ENCODE results near the gene ZNF541. TPM values are rescaled to one million over a fixed set of nuclear protein-coding genes. Genes with fewer than 3 reads are reported as not detected.
"Not testable (repeated sequence)": the region's sequence is repeated elsewhere in the genome, so short reads cannot be mapped to it uniquely, and the experiment has no call there.

ZNF541 gene
- total RNA-seq, 2 donors from 2014 or later, result not detected

- Histone ChIP-seq H3K27me3 (ENCODE audit: control insufficient read depth, insufficient read depth, low read length, poor library complexity, severe bottlenecking) (no peaks in the 10 kb centered on the region), H3K4me3 (ENCODE audit: low read length) (peak overlapping the region; percentile 93), H3K4me1 (ENCODE audit: control insufficient read depth, insufficient read depth, low read length) (peaks cover 2% of the 10 kb centered on the region), H3K9me3 (ENCODE audit: control insufficient read depth, low read length) (no peaks in the 10 kb centered on the region), H3K27ac (ENCODE audit: low read depth, low read length) (no peak overlapping the region), H3K9ac (ENCODE audit: extremely low read depth, low read length, poor library complexity, severe bottlenecking) (no peak overlapping the region), H3K36me3 (ENCODE audit: control insufficient read depth, insufficient read depth, low read length) (no peaks in the 10 kb centered on the region)
- H3K4me3 Mint-ChIP-seq, result peak overlapping the region; percentile 69
- H3K27me3 Mint-ChIP-seq (ENCODE audit: insufficient read depth), result peaks cover 4% of the 10 kb centered on the region
- H3K4me1 Mint-ChIP-seq, result peaks cover 8% of the 10 kb centered on the region
- H3K9me3 Mint-ChIP-seq, result no peaks in the 10 kb centered on the region
- no peaks in the 10 kb centered on the region for H3K36me3 Mint-ChIP-seq (ENCODE audit: low read depth)
- no peak for TF ChIP-seq CTCF (conservative IDR thresholded peaks at IDR 0.05)
- peak overlapping the region; percentile 83 for H3K27ac Mint-ChIP-seq
- WGBS, 2 experiments (ENCODE audit: insufficient coverage in 1 of 2, insufficient read length in 1 of 2), result 89 to 93% methylated on average over 15 to 17 of the region's 17 CpGs
- DNase-seq, result peak; percentile 56
These were observed 28.4 kb upstream of the ZNF541 start for GRCh38 chr19:47601180-47601904.

GRCh38 chr19:47600246-47601179 lies 27.6 kb upstream of the ZNF541 start:
- no peaks in the 10 kb centered on the region for H3K27me3 ChIP-seq (ENCODE audit: control insufficient read depth, insufficient read depth, low read length, poor library complexity, severe bottlenecking)
- H3K9me3 ChIP-seq (ENCODE audit: control insufficient read depth, low read length), result no peaks in the 10 kb centered on the region

GRCh38 chr19:47599671-47600245 lies 26.8 kb upstream of the ZNF541 start:
- Mint-ChIP-seq H3K4me3 (peak overlapping the region; percentile 69), H3K27ac (peak overlapping the region; percentile 29)
- H3K4me1 ChIP-seq (ENCODE audit: control insufficient read depth, insufficient read depth, low read length); H3K4me1 Mint-ChIP-seq; H3K27me3 ChIP-seq (ENCODE audit: control insufficient read depth, insufficient read depth, low read length, poor library complexity, severe bottlenecking); H3K27ac ChIP-seq (ENCODE audit: low read depth, low read length); DNase-seq; H3K27me3 Mint-ChIP-seq (ENCODE audit: insufficient read depth); H3K36me3 Mint-ChIP-seq (ENCODE audit: low read depth); H3K9me3 ChIP-seq (ENCODE audit: control insufficient read depth, low read length); H3K36me3 ChIP-seq (ENCODE audit: control insufficient read depth, insufficient read depth, low read length); H3K9me3 Mint-ChIP-seq: not testable (repeated sequence)
- WGBS, 2 experiments (ENCODE audit: insufficient coverage in 1 of 2, insufficient read length in 1 of 2), result 35 to 36% methylated on average over 20 to 25 of the region's 25 CpGs
- H3K9ac ChIP-seq (ENCODE audit: extremely low read depth, low read length, poor library complexity, severe bottlenecking), result peak overlapping the region; percentile 54
- H3K4me3 ChIP-seq (ENCODE audit: low read length), result peak overlapping the region; percentile 93

More at GRCh38 chr19:47600246-47601179, 27.6 kb upstream of the ZNF541 start:
- Histone ChIP-seq H3K4me1 (ENCODE audit: control insufficient read depth, insufficient read depth, low read length) (peaks cover 2% of the 10 kb centered on the region), H3K36me3 (ENCODE audit: control insufficient read depth, insufficient read depth, low read length) (no peaks in the 10 kb centered on the region), H3K4me3 (ENCODE audit: low read length) (peak overlapping the region; percentile 93), H3K9ac (ENCODE audit: extremely low read depth, low read length, poor library complexity, severe bottlenecking) (peak overlapping the region; percentile 74), H3K27ac (ENCODE audit: low read depth, low read length) (no peak overlapping the region)
- H3K36me3 Mint-ChIP-seq (ENCODE audit: low read depth), result no peaks in the 10 kb centered on the region
- H3K9me3 Mint-ChIP-seq, result no peaks in the 10 kb centered on the region
- no peak for TF ChIP-seq CTCF (conservative IDR thresholded peaks at IDR 0.05)
- 8 to 17% methylated on average over 45 to 77 of the region's 77 CpGs for WGBS, 2 experiments (ENCODE audit: insufficient coverage in 1 of 2, insufficient read length in 1 of 2)
- H3K4me1 Mint-ChIP-seq, result peaks cover 8% of the 10 kb centered on the region
- peak; percentile 100 for DNase-seq
- peak overlapping the region; percentile 83 for H3K27ac Mint-ChIP-seq
- peak overlapping the region; percentile 69 for H3K4me3 Mint-ChIP-seq
- peaks cover 4% of the 10 kb centered on the region for H3K27me3 Mint-ChIP-seq (ENCODE audit: insufficient read depth)
